H1 (cell line): ENCODE data around the gene XPNPEP3. TPM values are rescaled to one million over a fixed set of nuclear protein-coding genes. Genes with fewer than 3 reads are reported as not detected.

Experiments
- CTCF ChIA-PET: fragments of 300-600 bp; sonication (Branson Sonifier 250); formaldehyde crosslinking; loops from one replicate; lab custom pipeline; 2021; ENCODE audit not compliant: partially characterized antibody; lab: Charles Lee
- POLR2A ChIA-PET: fragments of 300-600 bp; sonication (Branson Sonifier 250); formaldehyde crosslinking; loops from one replicate; lab custom pipeline; 2021; ENCODE audit warnings: inconsistent platforms; ENCODE audit not compliant: partially characterized antibody; lab: Charles Lee
- DNase-seq, 2 experiments: peaks; one replicate each; pipeline versions ENCODE4 v3.0.0 to v3.0.0-alpha.2; 2010 to 2022; ENCODE audit warnings: low spot score in 2 of 2, low read depth in 1 of 2, mixed read lengths in 1 of 2
- FAIRE-seq: peaks from 2 replicates; lab custom pipeline; 2011; peaks lifted over from hg19 to GRCh38; lab: Jason Lieb, UNC
- H2AFZ ChIP-seq: 2 replicates; pipeline ENCODE4 v1.8.1; 2012; ENCODE audit warnings: low read length, inconsistent platforms
- H2AK5ac ChIP-seq: 2 replicates; pipeline ENCODE4 v1.6.1; 2013; ENCODE audit warnings: low read depth, low read length
- H2BK120ac ChIP-seq: replicated peaks from 2 replicates; pipeline ENCODE3; 2013; ENCODE audit warnings: low read depth, low read length, inconsistent platforms
- H2BK12ac ChIP-seq: 2 replicates; pipeline ENCODE4 v1.6.1; 2013; ENCODE audit warnings: low read depth, low read length
- H2BK15ac ChIP-seq: 2 replicates; pipeline ENCODE4 v1.6.1; 2013; ENCODE audit warnings: low read length
- H2BK20ac ChIP-seq: 2 replicates; pipeline ENCODE4 v1.6.1; 2013; ENCODE audit warnings: low read length
- H2BK5ac ChIP-seq: 2 replicates; pipeline ENCODE4 v1.6.1; 2013; ENCODE audit warnings: low read depth, low read length
- H3K14ac ChIP-seq: 2 replicates; pipeline ENCODE4 v1.6.1; 2013; ENCODE audit warnings: inconsistent platforms; ENCODE audit not compliant: insufficient read length
- H3K18ac ChIP-seq: 2 replicates; pipeline ENCODE4 v1.6.1; 2013; ENCODE audit warnings: low read length; ENCODE audit errors: extremely low read depth
- H3K23ac ChIP-seq: 2 replicates; pipeline ENCODE4 v1.6.1; 2013; ENCODE audit warnings: inconsistent platforms; ENCODE audit not compliant: insufficient read length
- H3K23me2 ChIP-seq: 2 replicates; pipeline ENCODE4 v1.6.1; 2013; ENCODE audit warnings: low read depth, low read length
- H3K27ac ChIP-seq: 2 replicates; pipeline ENCODE4 v1.6.1; 2011; ENCODE audit warnings: low read depth, low read length, inconsistent platforms
- H3K27me3 ChIP-seq, 4 experiments: replicated peaks in 1 of 4; 1 replicate in 1 of 4; 2 replicates in 3 of 4; pipeline versions ENCODE4 v1.6.1 to v1.8.1; 2011 to 2013; ENCODE audit warnings: low read length in 3 of 4, mild to moderate bottlenecking in 3 of 4, inconsistent platforms in 2 of 4, mixed read lengths in 2 of 4, moderate library complexity in 1 of 4; ENCODE audit not compliant: control insufficient read depth in 3 of 4, insufficient read depth in 3 of 4; ENCODE audit errors: extremely low read depth in 1 of 4
- H3K36me3 ChIP-seq, 4 experiments: 2 replicates each; pipeline versions ENCODE4 v1.6.1 to v1.8.1; 2011 to 2013; ENCODE audit warnings: mild to moderate bottlenecking in 4 of 4, low read length in 3 of 4, moderate library complexity in 2 of 4, control low read depth in 1 of 4, inconsistent platforms in 1 of 4; ENCODE audit not compliant: insufficient read depth in 4 of 4, control insufficient read depth in 2 of 4
- H3K4ac ChIP-seq: replicated peaks from 2 replicates; pipeline ENCODE3; 2013; ENCODE audit warnings: low read length, low read depth, mixed read lengths, inconsistent platforms; ENCODE audit not compliant: insufficient read length
- H3K4me1 ChIP-seq, 4 experiments: replicated peaks in 1 of 4; 1 replicate in 1 of 4; 2 replicates in 3 of 4; pipeline versions ENCODE4 v1.6.1 to v1.8.1; 2011 to 2013; ENCODE audit warnings: low read length in 3 of 4, inconsistent platforms in 2 of 4, mixed read lengths in 1 of 4; ENCODE audit not compliant: insufficient read depth in 4 of 4, control insufficient read depth in 3 of 4
- H3K4me2 ChIP-seq, 2 experiments: 2 replicates each; pipeline versions ENCODE4 v1.6.1 to v1.8.1; 2011 to 2013; ENCODE audit warnings: low read depth in 2 of 2, low read length in 2 of 2, control low read depth in 1 of 2, inconsistent platforms in 1 of 2, mild to moderate bottlenecking in 1 of 2; ENCODE audit not compliant: insufficient read depth in 1 of 2
- H3K4me3 ChIP-seq, 4 experiments: fragments of 200-600, 300-600 bp in 1 of 4; sonication (generic), shearing (Covaris generic), sonication (Bioruptor Twin) in 1 of 4; 2 replicates each; pipeline versions ENCODE4 v1.5.1 to v1.8.1; 2011 to 2016; ENCODE audit warnings: low read length in 4 of 4, low read depth in 3 of 4, control low read depth in 2 of 4, inconsistent platforms in 2 of 4, mild to moderate bottlenecking in 2 of 4, mixed read lengths in 1 of 4, moderate library complexity in 1 of 4; ENCODE audit not compliant: insufficient read depth in 2 of 4; ENCODE audit errors: extremely low read depth in 1 of 4
- H3K56ac ChIP-seq: replicated peaks from 2 replicates; pipeline ENCODE3; 2013; ENCODE audit warnings: low read depth, mild to moderate bottlenecking, mixed read lengths, low read length, inconsistent platforms; ENCODE audit not compliant: insufficient read length
- H3K79me1 ChIP-seq: 2 replicates; pipeline ENCODE4 v1.6.1; 2013; ENCODE audit warnings: low read depth, low read length, control low read depth
- H3K79me2 ChIP-seq, 2 experiments: 2 replicates each; pipeline versions ENCODE4 v1.6.1 to v1.8.1; 2012 to 2013; ENCODE audit warnings: low read length in 2 of 2, mild to moderate bottlenecking in 2 of 2, inconsistent platforms in 1 of 2; ENCODE audit not compliant: insufficient read depth in 2 of 2, control insufficient read depth in 1 of 2
- H3K9ac ChIP-seq, 4 experiments: replicated peaks in 1 of 4; 1 replicate in 1 of 4; 2 replicates in 3 of 4; pipeline versions ENCODE4 v1.6.1 to v1.8.1; 2011 to 2013; ENCODE audit warnings: low read depth in 3 of 4, low read length in 3 of 4, control low read depth in 2 of 4, mild to moderate bottlenecking in 2 of 4, moderate library complexity in 2 of 4, inconsistent platforms in 1 of 4; ENCODE audit errors: extremely low read depth in 1 of 4
- H3K9me3 ChIP-seq, 2 experiments: 2 replicates each; pipeline versions ENCODE4 v1.6.1 to v1.8.1; 2012 to 2013; ENCODE audit warnings: mild to moderate bottlenecking in 2 of 2, moderate library complexity in 2 of 2, control low read depth in 1 of 2, inconsistent platforms in 1 of 2, low read depth in 1 of 2, low read length in 1 of 2, mixed read lengths in 1 of 2; ENCODE audit not compliant: insufficient read depth in 2 of 2
- H4K20me1 ChIP-seq, 2 experiments: replicated peaks in 1 of 2; 2 replicates each; pipeline versions ENCODE3 to v1.8.1; 2011 to 2013; ENCODE audit warnings: inconsistent platforms in 2 of 2, low read length in 2 of 2, mild to moderate bottlenecking in 1 of 2; ENCODE audit not compliant: insufficient read depth in 2 of 2, control insufficient read depth in 1 of 2
- H4K5ac ChIP-seq: 2 replicates; pipeline ENCODE4 v1.6.1; 2013; ENCODE audit warnings: low read length, low read depth, mixed read lengths, inconsistent platforms; ENCODE audit not compliant: insufficient read length
- H4K8ac ChIP-seq: 2 replicates; pipeline ENCODE4 v1.8.0; 2013; ENCODE audit warnings: mild to moderate bottlenecking, moderate library complexity, low read length, inconsistent platforms; ENCODE audit not compliant: insufficient read depth; ENCODE audit errors: extremely low read depth
- H4K91ac ChIP-seq: replicated peaks from 2 replicates; pipeline ENCODE3; 2013; ENCODE audit warnings: low read length, mixed read lengths, inconsistent platforms; ENCODE audit not compliant: insufficient read length
- GABPA ChIP-seq: IDR thresholded peaks from 2 replicates; pipeline ENCODE4 v1.6.1; 2011; ENCODE audit warnings: mild to moderate bottlenecking, low read length, moderate library complexity, borderline replicate concordance; ENCODE audit not compliant: insufficient read depth
- KDM4A ChIP-seq: IDR thresholded peaks from one replicate; pipeline ENCODE4 v1.7.1; 2012; ENCODE audit warnings: low read depth, mild to moderate bottlenecking, moderate library complexity, low read length, inconsistent platforms; ENCODE audit not compliant: severe bottlenecking
- MAX ChIP-seq: IDR thresholded peaks from 2 replicates; pipeline ENCODE4 v1.6.1; 2012; ENCODE audit warnings: inconsistent platforms
- RBBP5 ChIP-seq: IDR thresholded peaks from 2 replicates; pipeline ENCODE4 v1.7.1; 2012; ENCODE audit warnings: low read depth, mild to moderate bottlenecking, inconsistent platforms, low read length, moderate library complexity, borderline replicate concordance
- RXRA ChIP-seq: IDR thresholded peaks from 2 replicates; pipeline ENCODE4 v1.6.1; 2011; ENCODE audit warnings: low read depth, mild to moderate bottlenecking, low read length, moderate library complexity; ENCODE audit not compliant: insufficient read depth
- SP1 ChIP-seq: IDR thresholded peaks from 2 replicates; pipeline ENCODE4 v1.6.1; 2011; ENCODE audit warnings: low read depth, low read length
- SRF ChIP-seq: IDR thresholded peaks from 2 replicates; pipeline ENCODE4 v1.6.1; 2011; ENCODE audit warnings: mild to moderate bottlenecking, low read depth, low read length, moderate library complexity
- TCF12 ChIP-seq: IDR thresholded peaks from 2 replicates; pipeline ENCODE4 v1.6.1; 2011; ENCODE audit warnings: low read depth, mild to moderate bottlenecking, low read length
- WGBS, 2 experiments: shearing (Covaris generic) in 1 of 2; methylation state at CpG; one replicate each; pipeline versions ENCODE4 v1.1.6 to v1.1.7; 2013 to 2015; ENCODE audit warnings: low lambda C conversion rate in 2 of 2, mixed read lengths in 2 of 2, inconsistent platforms in 1 of 2, low coverage in 1 of 2, missing lambda C conversion rate in 1 of 2; ENCODE audit not compliant: insufficient replicate concordance in 2 of 2, insufficient coverage in 1 of 2, insufficient read length in 1 of 2; ENCODE audit errors: extremely low coverage in 1 of 2, missing lambda C conversion rate in 1 of 2; 5-methylcytosine and 5-hydroxymethylcytosine counted together
- polyA plus RNA-seq, 7 experiments: library from polyadenylated mRNA; depleted of rRNA in 3 of 7; stranded (reverse) in 5 of 7; unstranded in 2 of 7; fragments of >200 nt in 5 of 7; fragments of 200-250 nt in 2 of 7; gene quantifications; 1 replicate in 5 of 7; 2 replicates in 1 of 7; 4 replicates in 1 of 7; pipeline versions ENCODE4 v1.2.1 to v1.2.3, GENCODE V29; 2011 to 2013; ENCODE audit warnings: missing spikeins in 2 of 7, mixed read lengths in 2 of 7
- total RNA-seq: library from RNA; stranded (reverse); fragmentation: NEBNext Ultra II Directional; extraction: Animal tissue kit (Norgen Biotek cat#: 25700); gene quantifications from 2 replicates; pipeline ENCODE4 v1.2.1, GENCODE V29; 2021

XPNPEP3 gene
- total and polyA plus RNA-seq, 2 of the 8 experiments (the other 6 are each of a cell fraction or from before 2014, with no cell fraction given): 25.8 to 29.2 TPM

- CTCF ChIA-PET: interaction anchor here (1.2 kb wide), 1 partner anchor 16 kb away, joined by 4 read pairs; no protein-coding TSS in a partner anchor
- H4K5ac ChIP-seq: no peak overlapping the region
These were observed 101.4 kb downstream of the XPNPEP3 start for GRCh38 chr22:40958299-40958698.

More at GRCh38 chr22:40958299-40958698, 101.4 kb downstream of the XPNPEP3 start:
- no peak for FAIRE-seq
- Histone ChIP-seq H2BK12ac (no peak overlapping the region), H2BK120ac (no peak overlapping the region), H3K9ac (no peak overlapping the region; a peak in 1 of 7 replicates), H3K23me2 (no peaks in the 10 kb centered on the region), H4K20me1 (peaks cover 2 to 5% of the 10 kb centered on the region in 2 experiments), H3K79me2 (peaks cover 4 to 72% of the 10 kb centered on the region in 2 experiments), H3K23ac (no peak overlapping the region), H2BK15ac (no peak overlapping the region), H3K9me3 (no peaks in the 10 kb centered on the region), H4K91ac (no peak overlapping the region), H3K14ac (no peak overlapping the region), H3K4me2 (no peak overlapping the region), H3K4ac (no peak overlapping the region), H3K36me3 (peaks cover 5 to 43% (median 14%) of the 10 kb centered on the region in 4 experiments; a peak in 7 of 8 replicates), H2BK5ac (no peak overlapping the region), H2BK20ac (no peak overlapping the region), H3K27me3 (no peaks in the 10 kb centered on the region), H3K56ac (no peak overlapping the region), H2AK5ac (no peak overlapping the region), H2AFZ (no peak overlapping the region)
- POLR2A ChIA-PET: interaction anchor here (0.6 to 2.8 kb wide), 4 partner anchors 9 to 196 kb away, joined by 3 to 12 read pairs (median 8); no protein-coding TSS in a partner anchor
- no peak for DNase-seq
- TF ChIP-seq RBBP5: no peak
- TF ChIP-seq RXRA: no peak
- no peak for TF ChIP-seq SP1
- TF ChIP-seq SRF: no peak
- no peak for TF ChIP-seq KDM4A
- no peak for TF ChIP-seq GABPA
- TF ChIP-seq TCF12: no peak
- no peak for TF ChIP-seq MAX
- TF ChIP-seq, all 59 proteins: peak for 0
- Histone ChIP-seq H4K8ac (no peak overlapping the region), H3K79me1 (peaks cover 4% of the 10 kb centered on the region; the same call in 1 of the 2 replicates), H3K27ac (no peak overlapping the region), H3K18ac (no peak overlapping the region), H3K4me3 (no peak overlapping the region), H3K4me1 (no peaks in the 10 kb centered on the region)
- 95% methylated on average over 2 of the region's 2 CpGs; no CpG with 5 or more reads in 1 of the 2 experiments for WGBS, 2 experiments
